T-cell (primary cell): ENCODE measurements around the gene ABCF3. TPM values are rescaled to one million over a fixed set of nuclear protein-coding genes. Genes with fewer than 3 reads are reported as not detected.

ENCODE experiments used
- ATAC-seq, 4 experiments: fragments of 200-7000 bp in 3 of 4; fragments of 150-1000 bp in 1 of 4; cut with Tn5 transposase; replicated peaks in 1 of 4; 1 replicate in 3 of 4; 2 replicates in 1 of 4; pipeline ENCODE4 v1.10.0; 2021; ENCODE audit warnings: moderate library complexity in 3 of 4, mild to moderate bottlenecking in 2 of 4, moderate number of reproducible peaks in 1 of 4
- CTCF ChIA-PET, 2 donors: fragments of 300-600 bp; sonication (Branson Sonifier 250); formaldehyde crosslinking; loops; one replicate each; lab custom pipeline; 2022; ENCODE audit warnings: antibody characterized with exemption in 2 of 2; lab: Charles Lee
- POLR2A ChIA-PET, 2 donors: fragments of 300-600 bp; sonication (Branson Sonifier 250); formaldehyde crosslinking; loops; one replicate each; lab custom pipeline; 2022; ENCODE audit warnings: antibody characterized with exemption in 2 of 2; lab: Charles Lee
- DNase-seq, 35 experiments: peaks; one replicate each; pipeline versions ENCODE4 v3.0.0 to v3.0.0-alpha.2; 2013 to 2023
- H3K27ac ChIP-seq: one replicate; pipeline ENCODE4 v1.5.1; 2013; ENCODE audit warnings: low read length
- H3K27me3 ChIP-seq, 2 experiments: replicated peaks in 1 of 2; 1 replicate in 1 of 2; 2 replicates in 1 of 2; pipeline versions ENCODE4 v1.6.1 to v1.7.0; 2013; ENCODE audit warnings: low read length in 1 of 2, mixed read lengths in 1 of 2; ENCODE audit not compliant: control insufficient read depth in 2 of 2, insufficient read depth in 2 of 2; ENCODE audit errors: extremely low read depth in 1 of 2
- H3K36me3 ChIP-seq, 2 donors: 1 replicate in 1 of 2; 2 replicates in 1 of 2; pipeline versions ENCODE4 v1.6.1 to v1.7.0; 2013; ENCODE audit warnings: low read length in 1 of 2; ENCODE audit not compliant: control insufficient read depth in 2 of 2, insufficient read depth in 1 of 2; ENCODE audit errors: extremely low read depth in 1 of 2
- H3K4me1 ChIP-seq, 2 experiments: 1 replicate in 1 of 2; 2 replicates in 1 of 2; pipeline versions ENCODE4 v1.6.1 to v1.7.0; 2013; ENCODE audit warnings: low read length in 2 of 2, mixed read lengths in 1 of 2; ENCODE audit not compliant: insufficient read depth in 2 of 2, control insufficient read depth in 1 of 2; ENCODE audit errors: extremely low read depth in 1 of 2
- H3K4me3 ChIP-seq, 2 donors: 1 replicate in 1 of 2; 2 replicates in 1 of 2; pipeline versions ENCODE4 v1.5.1 to v1.7.0; 2013; ENCODE audit warnings: mild to moderate bottlenecking in 2 of 2, low read length in 1 of 2, moderate library complexity in 1 of 2; ENCODE audit not compliant: control insufficient read depth in 1 of 2; ENCODE audit errors: extremely low read depth in 1 of 2
- H3K9me3 ChIP-seq: 2 replicates; pipeline ENCODE4 v1.7.0; 2013
- H3K27ac Mint-ChIP-seq, 2 donors: one replicate each; pipeline ENCODE4 v1.8.0; 2020 to 2021; ENCODE audit warnings: mild to moderate bottlenecking in 2 of 2, mixed read lengths in 2 of 2
- H3K27me3 Mint-ChIP-seq, 2 donors: one replicate each; pipeline ENCODE4 v1.8.0; 2021 to 2022; ENCODE audit warnings: mixed read lengths in 2 of 2
- H3K36me3 Mint-ChIP-seq: one replicate; pipeline ENCODE4 v1.8.0; 2021; ENCODE audit warnings: mixed read lengths
- H3K4me1 Mint-ChIP-seq, 3 donors: one replicate each; pipeline ENCODE4 v1.8.0; 2020 to 2022; ENCODE audit warnings: mixed read lengths in 3 of 3, mild to moderate bottlenecking in 1 of 3
- H3K4me3 Mint-ChIP-seq, 3 donors: one replicate each; pipeline ENCODE4 v1.8.0; 2020 to 2022; ENCODE audit warnings: mild to moderate bottlenecking in 3 of 3, mixed read lengths in 3 of 3, moderate library complexity in 3 of 3
- H3K9me3 Mint-ChIP-seq, 3 donors: one replicate each; pipeline ENCODE4 v1.8.0; 2020 to 2022; ENCODE audit warnings: mixed read lengths in 3 of 3
- WGBS: methylation state at CpG from one replicate; pipeline ENCODE4 v1.1.5; 2013; ENCODE audit warnings: missing lambda C conversion rate; ENCODE audit not compliant: insufficient coverage; 5-methylcytosine and 5-hydroxymethylcytosine counted together
- total RNA-seq, 35 experiments: library from RNA in 6 of 35; stranded (reverse) in 6 of 35; fragments of 120-200 nt in 1 of 35; gene quantifications; one replicate each; pipeline versions ENCODE4 v1.2.1 to v1.2.4 and lab custom pipeline; 2013 to 2026

Gene ABCF3
- total RNA-seq, 5 donors from 2014 or later (not counting 1 experiment from before 2014, with no cell fraction given): 112 to 145 (median 125) TPM

GRCh38 chr3:184234224-184234623, 48.2 kb downstream of the ABCF3 start:
- no peak overlapping the region for H3K27ac ChIP-seq
- peaks cover 8 to 50% of the 10 kb centered on the region in 2 experiments for H3K27me3 ChIP-seq
- CTCF ChIA-PET: no interaction called here
- POLR2A ChIA-PET: no interaction called here
- Mint-ChIP-seq H3K36me3 (no peaks in the 10 kb centered on the region), H3K9me3 (no peaks in the 10 kb centered on the region), H3K27me3 (peaks cover 19 to 23% of the 10 kb centered on the region in 2 donors), H3K27ac (no peak overlapping the region), H3K4me3 (no peak overlapping the region), H3K4me1 (peaks cover 8 to 20% (median 10%) of the 10 kb centered on the region in 3 donors)
- ATAC-seq (no peak), DNase-seq (no peak)
- H3K4me1 ChIP-seq: peaks cover 4 to 14% of the 10 kb centered on the region in 2 experiments
- no peak overlapping the region for H3K4me3 ChIP-seq
- H3K9me3 ChIP-seq: no peaks in the 10 kb centered on the region
- 64% methylated on average over 4 of the region's 4 CpGs for WGBS
- no peaks in the 10 kb centered on the region for H3K36me3 ChIP-seq

GRCh38 chr3:184234671-184235380, 48.8 kb downstream of the ABCF3 start:
- Histone ChIP-seq H3K36me3 (no peaks in the 10 kb centered on the region), H3K27ac (no peak overlapping the region), H3K9me3 (no peaks in the 10 kb centered on the region), H3K4me1 (peaks cover under 1 to 11% of the 10 kb centered on the region in 2 experiments), H3K4me3 (no peak overlapping the region), H3K27me3 (peaks cover 8 to 46% of the 10 kb centered on the region in 2 experiments)
- ATAC-seq: no peak
- Mint-ChIP-seq H3K36me3 (no peaks in the 10 kb centered on the region), H3K4me3 (no peak overlapping the region), H3K4me1 (peaks cover 8 to 20% (median 10%) of the 10 kb centered on the region in 3 donors), H3K27ac (no peak overlapping the region), H3K27me3 (peaks cover 19 to 23% of the 10 kb centered on the region in 2 donors), H3K9me3 (no peaks in the 10 kb centered on the region)
- ChIA-PET POLR2A (no interaction called here), CTCF (no interaction called here)
- DNase-seq: no peak
- WGBS: 91% methylated on average over 12 of the region's 19 CpGs

- CTCF ChIA-PET: interaction anchor here in 1 of 2 donors (1.0 kb wide), 1 partner anchor 9 kb away, joined by 3 read pairs; no protein-coding TSS in a partner anchor
These were observed 49.5 kb downstream of the ABCF3 start for GRCh38 chr3:184235381-184236032.

GRCh38 chr3:184236033-184236410, 50.0 kb downstream of the ABCF3 start:
- Mint-ChIP-seq H3K27ac (no peak overlapping the region), H3K4me1 (peaks cover 5 to 18% (median 7%) of the 10 kb centered on the region in 3 donors), H3K9me3 (no peaks in the 10 kb centered on the region), H3K36me3 (no peaks in the 10 kb centered on the region), H3K27me3 (peaks cover 16 to 20% of the 10 kb centered on the region in 2 donors), H3K4me3 (no peak overlapping the region)
- no peak for DNase-seq
- ATAC-seq: no peak
- H3K36me3 ChIP-seq: no peaks in the 10 kb centered on the region
- ChIA-PET POLR2A (no interaction called here), CTCF (interaction anchor here in 1 of 2 donors (1.0 kb wide), 1 partner anchor 9 kb away, joined by 3 read pairs; no protein-coding TSS in a partner anchor)
- peaks cover 0 to 1% of the 10 kb centered on the region in 2 experiments for H3K4me1 ChIP-seq
- peaks cover 8 to 38% of the 10 kb centered on the region in 2 experiments for H3K27me3 ChIP-seq
- no peak overlapping the region for H3K4me3 ChIP-seq
- H3K27ac ChIP-seq: no peak overlapping the region
- no peaks in the 10 kb centered on the region for H3K9me3 ChIP-seq
- WGBS: 77% methylated on average over 14 of the region's 14 CpGs

More at GRCh38 chr3:184235381-184236032, 49.5 kb downstream of the ABCF3 start:
- Mint-ChIP-seq H3K27me3 (peaks cover 19 to 23% of the 10 kb centered on the region in 2 donors), H3K4me3 (no peak overlapping the region), H3K9me3 (no peaks in the 10 kb centered on the region), H3K4me1 (peaks cover 8 to 20% (median 10%) of the 10 kb centered on the region in 3 donors), H3K27ac (no peak overlapping the region), H3K36me3 (no peaks in the 10 kb centered on the region)
- Histone ChIP-seq H3K4me3 (no peak overlapping the region), H3K9me3 (no peaks in the 10 kb centered on the region), H3K27me3 (peaks cover 8 to 41% of the 10 kb centered on the region in 2 experiments), H3K36me3 (no peaks in the 10 kb centered on the region), H3K4me1 (peaks cover 0 to 4% of the 10 kb centered on the region in 2 experiments), H3K27ac (no peak overlapping the region)
- WGBS: 88% methylated on average over 3 of the region's 4 CpGs
- POLR2A ChIA-PET: no interaction called here
- DNase-seq (no peak), ATAC-seq (no peak)

GRCh38 chr3:184236636-184237035, 50.6 kb downstream of the ABCF3 start:
- Mint-ChIP-seq H3K4me1 (peaks cover 0 to 12% (median 1%) of the 10 kb centered on the region in 3 donors), H3K27me3 (peaks cover 10 to 14% of the 10 kb centered on the region in 2 donors), H3K4me3 (no peak overlapping the region), H3K36me3 (no peaks in the 10 kb centered on the region), H3K27ac (no peak overlapping the region), H3K9me3 (no peaks in the 10 kb centered on the region)
- ATAC-seq: no peak
- Histone ChIP-seq H3K36me3 (no peaks in the 10 kb centered on the region), H3K27me3 (peaks cover 5 to 32% of the 10 kb centered on the region in 2 experiments), H3K4me1 (no peaks in the 10 kb centered on the region), H3K4me3 (no peak overlapping the region), H3K9me3 (no peaks in the 10 kb centered on the region), H3K27ac (no peak overlapping the region)
- POLR2A ChIA-PET: interaction anchor here in 1 of 2 donors (0.5 kb wide), 1 partner anchor 16 kb away, joined by 3 read pairs; no protein-coding TSS in a partner anchor
- CTCF ChIA-PET: interaction anchor here in 1 of 2 donors (1.0 kb wide), 1 partner anchor 10 kb away, joined by 3 read pairs; no protein-coding TSS in a partner anchor
- no peak for DNase-seq
- no CpG with 5 or more reads among the region's 3 CpGs for WGBS

- H3K27me3 Mint-ChIP-seq: peaks cover 5 to 8% of the 10 kb centered on the region in 2 donors
- H3K36me3 ChIP-seq: peaks cover 0 to 3% of the 10 kb centered on the region in 2 donors
- ATAC-seq: no peak
- ChIA-PET CTCF (no interaction called here), POLR2A (interaction anchor here in 1 of 2 donors (0.5 kb wide), 1 partner anchor 16 kb away, joined by 3 read pairs; no protein-coding TSS in a partner anchor)
- no peak overlapping the region for H3K27ac ChIP-seq
- no peaks in the 10 kb centered on the region for H3K4me1 ChIP-seq
- H3K36me3 Mint-ChIP-seq: peaks cover 2% of the 10 kb centered on the region
- H3K9me3 ChIP-seq: no peaks in the 10 kb centered on the region
- no peak overlapping the region for H3K4me3 ChIP-seq
- peaks cover 2 to 28% of the 10 kb centered on the region in 2 experiments for H3K27me3 ChIP-seq
- H3K4me3 Mint-ChIP-seq: no peak overlapping the region
- WGBS: 76% methylated on average over 3 of the region's 7 CpGs
- no peak for DNase-seq
- no peaks in the 10 kb centered on the region for H3K9me3 Mint-ChIP-seq
- no peak overlapping the region for H3K27ac Mint-ChIP-seq
- H3K4me1 Mint-ChIP-seq: peaks cover 0 to 10% (median 0%) of the 10 kb centered on the region in 3 donors
These were observed 51.2 kb downstream of the ABCF3 start for GRCh38 chr3:184237211-184237610.
